Adrenal gland (tissue), 12 donors: ENCODE results near the gene NPC1. TPM values are rescaled to one million over a fixed set of nuclear protein-coding genes. Genes with fewer than 3 reads are reported as not detected.

Experiments used
- DNase-seq, 7 donors: peaks; one replicate each; pipeline ENCODE4 v3.0.0-alpha.2; 2019 to 2020
- H3K27ac ChIP-seq, 5 donors: fragments of 200-600 bp; sonication (generic) in 4 of 5; 1 replicate in 3 of 5; 2 replicates in 2 of 5; pipeline versions ENCODE4 v1.5.1 to v1.8.0; 2016 to 2020; ENCODE audit warnings: mild to moderate bottlenecking in 1 of 5
- H3K27me3 ChIP-seq: fragments of 200-600 bp; 2 replicates; pipeline ENCODE4 v1.8.0; 2021
- H3K36me3 ChIP-seq, 2 donors: fragments of 200-600 bp; replicated peaks in 1 of 2; 1 replicate in 1 of 2; 2 replicates in 1 of 2; pipeline versions ENCODE4 v1.5.1 to v1.8.0; 2018 to 2022
- H3K4me1 ChIP-seq, 2 donors: fragments of 200-600 bp; replicated peaks in 1 of 2; 1 replicate in 1 of 2; 2 replicates in 1 of 2; pipeline versions ENCODE4 v1.5.1 to v1.8.0; 2018 to 2021
- H3K4me3 ChIP-seq, 4 donors: fragments of 200-600 bp; sonication (generic) in 3 of 4; one replicate each; pipeline ENCODE4 v1.5.1; 2016 to 2018
- H3K9me3 ChIP-seq, 3 donors: fragments of 200-600 bp; sonication (generic) in 1 of 3; replicated peaks in 1 of 3; 1 replicate in 2 of 3; 2 replicates in 1 of 3; pipeline versions ENCODE4 v1.5.1 to v1.8.0; 2016 to 2021
- CTCF ChIP-seq, 6 experiments: fragments of 450-650 bp in 4 of 6; fragments of 200-600 bp in 2 of 6; sonication (generic) in 1 of 6; IDR thresholded peaks; 1 replicate in 5 of 6; 2 replicates in 1 of 6; pipeline versions ENCODE4 v1.5.1 to v1.8.0; 2016 to 2021; ENCODE audit warnings: antibody characterized with exemption in 6 of 6, mild to moderate bottlenecking in 2 of 6, moderate library complexity in 1 of 6
- POLR2A ChIP-seq, 2 donors: fragments of 450-650 bp; IDR thresholded peaks; one replicate each; pipeline ENCODE4 v1.6.1; 2017; ENCODE audit warnings: antibody characterized with exemption in 2 of 2, mild to moderate bottlenecking in 2 of 2, moderate library complexity in 1 of 2
- WGBS, 4 donors: extraction: QIAGEN DNeasy Blood & Tissue Kit in 2 of 4; methylation state at CpG; one replicate each; pipeline versions ENCODE4 v1.1.5 to v1.1.7; 2013 to 2017; 5-methylcytosine and 5-hydroxymethylcytosine counted together
- intact Hi-C, 2 donors: fragments of 100-400 bp; cut with DNase I; formaldehyde crosslinking; loops; one replicate each; pipeline versions ENCODE4 v1.14.1 to v1.15.0; 2022 to 2023
- polyA plus RNA-seq, 3 donors: library from polyadenylated mRNA; stranded (reverse); fragments of 200-250 nt in 2 of 3; fragments of 350-450 nt in 1 of 3; fragmentation: Illumina TruSeq in 1 of 3; extraction: RNeasy Lipid Tissue Mini Kit (QIAGEN cat#74804) in 1 of 3; gene quantifications; one replicate each; pipeline ENCODE4 v1.2.3, GENCODE V29; 2013 to 2014
- total RNA-seq, 9 donors: library from RNA; depleted of rRNA in 4 of 9; stranded (reverse); fragments of >200 nt in 4 of 9; fragments of 120-200 nt in 1 of 9; fragmentation: NEBNext Ultra II Directional in 1 of 9; extraction: Animal tissue kit (Norgen Biotek cat#: 25700) in 1 of 9; gene quantifications; one replicate each; pipeline versions ENCODE4 v1.1.0 to v1.2.4, GENCODE V29; 2013 to 2023
- donor health status: healthy with polysubstance abuse.
- donor health status: Bipolar disorder and iron deficiency.
- donor health status: DM: yes; HTN: yes; CAD: no.
- donor health status: DM: no; HTN: no; CAD: no.
- donor health status: DM: no; HTN: no; CAD: no.
- donor health status: DM: yes; HTN: yes; CAD: no.

Gene NPC1
- total and polyA plus RNA-seq, 12 donors: 38.3 to 1,631 (median 117) TPM

GRCh38 chr18:23499291-23499781, 87.0 kb downstream of the NPC1 start:
- intact Hi-C loops: loop anchor here in 1 of 2 donors (10.0 kb wide), 1 partner anchor 195 kb away; no protein-coding TSS in a partner anchor
- DNase-seq: no peak

GRCh38 chr18:23498877-23499276, 87.4 kb downstream of the NPC1 start:
- intact Hi-C loops: loop anchor here in 1 of 2 donors (10.0 kb wide), 1 partner anchor 196 kb away; no protein-coding TSS in a partner anchor
- H3K9me3 ChIP-seq: no peaks in the 10 kb centered on the region
- no peak overlapping the region for H3K27ac ChIP-seq
- 24 to 37% (median 30%) methylated on average over 5 of the region's 5 CpGs for WGBS, 4 donors
- no peaks in the 10 kb centered on the region for H3K36me3 ChIP-seq
- no peaks in the 10 kb centered on the region for H3K27me3 ChIP-seq
- no peaks in the 10 kb centered on the region for H3K4me1 ChIP-seq
- no peak overlapping the region for H3K4me3 ChIP-seq
- TF ChIP-seq CTCF (IDR thresholded peaks at IDR 0.05): peak; percentile 60 to 85 (median 73)
- no peak for TF ChIP-seq POLR2A (IDR thresholded peaks at IDR 0.05)
- DNase-seq: peak; percentile 55 to 87 (median 83)

More at GRCh38 chr18:23499291-23499781, 87.0 kb downstream of the NPC1 start:
- Histone ChIP-seq H3K9me3 (no peaks in the 10 kb centered on the region), H3K4me3 (no peak overlapping the region), H3K27me3 (no peaks in the 10 kb centered on the region), H3K36me3 (no peaks in the 10 kb centered on the region), H3K4me1 (peaks cover 3 to 4% of the 10 kb centered on the region in 2 donors), H3K27ac (no peak overlapping the region)
- 39 to 64% (median 51%) methylated on average over 9 to 11 of the region's 11 CpGs for WGBS, 4 donors
- TF ChIP-seq POLR2A (IDR thresholded peaks at IDR 0.05) (no peak), CTCF (IDR thresholded peaks at IDR 0.05) (no peak)

- WGBS, 4 donors: 77 to 86% (median 80%) methylated on average over 2 of the region's 2 CpGs
- intact Hi-C loops: loop anchor here in 1 of 2 donors (10.0 kb wide), 1 partner anchor 197 kb away; no protein-coding TSS in a partner anchor
- no peaks in the 10 kb centered on the region for H3K4me1 ChIP-seq
Measured at GRCh38 chr18:23498117-23498516, 88.2 kb downstream of the NPC1 start.

More at GRCh38 chr18:23498117-23498516, 88.2 kb downstream of the NPC1 start:
- H3K27me3 ChIP-seq: no peaks in the 10 kb centered on the region
- H3K27ac ChIP-seq: no peak overlapping the region
- TF ChIP-seq POLR2A (IDR thresholded peaks at IDR 0.05) (no peak), CTCF (IDR thresholded peaks at IDR 0.05) (no peak)
- H3K4me3 ChIP-seq: no peak overlapping the region
- H3K36me3 ChIP-seq: no peaks in the 10 kb centered on the region
- DNase-seq: no peak
- H3K9me3 ChIP-seq: no peaks in the 10 kb centered on the region
